ENCODE data around the gene ADCY10.

DNA sequence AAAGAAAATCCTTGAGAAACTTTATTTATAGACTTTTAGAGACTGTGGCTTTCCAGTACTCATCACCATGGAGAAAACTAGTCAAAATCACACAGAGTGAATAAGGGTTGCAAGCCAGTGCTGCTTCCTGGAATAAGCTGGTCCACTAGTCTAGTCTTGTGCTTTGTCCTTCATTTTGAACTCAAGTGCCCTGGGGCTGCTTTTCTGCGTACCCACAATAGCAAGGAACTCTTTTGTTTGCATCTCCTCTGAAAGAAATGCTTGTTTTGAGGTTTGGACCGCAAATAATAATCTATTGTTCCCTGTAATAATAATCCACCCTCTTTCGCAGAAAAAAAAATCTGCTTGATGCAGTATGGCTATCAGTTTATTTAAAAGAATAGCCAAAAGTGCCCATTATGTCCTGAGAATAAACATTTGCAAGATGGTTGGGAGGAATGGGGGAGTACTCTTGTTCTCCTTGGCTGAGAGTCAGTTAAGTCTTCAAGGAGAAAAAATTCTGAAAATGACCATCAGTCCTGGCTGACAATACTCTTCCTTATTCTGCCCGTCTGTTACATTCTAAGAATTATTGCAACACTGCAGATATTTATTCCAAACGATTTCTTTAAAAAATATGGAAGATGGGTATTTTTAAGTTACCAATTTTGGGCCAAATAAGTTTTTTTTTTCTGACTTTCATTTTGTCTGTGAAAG, 150.3 kb downstream of the ADCY10 start:
- TF ChIP-seq, protein P1, sequence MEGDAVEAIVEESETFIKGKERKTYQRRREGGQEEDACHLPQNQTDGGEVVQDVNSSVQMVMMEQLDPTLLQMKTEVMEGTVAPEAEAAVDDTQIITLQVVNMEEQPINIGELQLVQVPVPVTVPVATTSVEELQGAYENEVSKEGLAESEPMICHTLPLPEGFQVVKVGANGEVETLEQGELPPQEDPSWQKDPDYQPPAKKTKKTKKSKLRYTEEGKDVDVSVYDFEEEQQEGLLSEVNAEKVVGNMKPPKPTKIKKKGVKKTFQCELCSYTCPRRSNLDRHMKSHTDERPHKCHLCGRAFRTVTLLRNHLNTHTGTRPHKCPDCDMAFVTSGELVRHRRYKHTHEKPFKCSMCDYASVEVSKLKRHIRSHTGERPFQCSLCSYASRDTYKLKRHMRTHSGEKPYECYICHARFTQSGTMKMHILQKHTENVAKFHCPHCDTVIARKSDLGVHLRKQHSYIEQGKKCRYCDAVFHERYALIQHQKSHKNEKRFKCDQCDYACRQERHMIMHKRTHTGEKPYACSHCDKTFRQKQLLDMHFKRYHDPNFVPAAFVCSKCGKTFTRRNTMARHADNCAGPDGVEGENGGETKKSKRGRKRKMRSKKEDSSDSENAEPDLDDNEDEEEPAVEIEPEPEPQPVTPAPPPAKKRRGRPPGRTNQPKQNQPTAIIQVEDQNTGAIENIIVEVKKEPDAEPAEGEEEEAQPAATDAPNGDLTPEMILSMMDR (IDR thresholded peaks at IDR 0.05; ENCODE audit: extremely low read depth in 1 of 2, insufficient read depth in 1 of 2, low read depth in 1 of 2, low read length in 2 of 2) = no peak
- no peak for TF ChIP-seq POLR2A (IDR thresholded peaks at IDR 0.05; ENCODE audit: low read depth, low read length)
- no peak for TF ChIP-seq JUN (IDR thresholded peaks at IDR 0.05; ENCODE audit: borderline replicate concordance, insufficient read depth, insufficient read length, low read depth)
- TF ChIP-seq EZH2 (IDR thresholded peaks at IDR 0.05; ENCODE audit: borderline replicate concordance, low read depth, low read length, severe bottlenecking) = no peak
- no peak for TF ChIP-seq POLR2AphosphoS5 (IDR thresholded peaks at IDR 0.05; ENCODE audit: insufficient read depth, low read depth, low read length)
